PFSK-1 (cell line): ENCODE measurements around the gene PREPL.

Source experiments
- FOXP2 ChIP-seq: optimal IDR thresholded peaks from 2 replicates; pipeline ENCODE3; 2011; ENCODE audit warnings: borderline replicate concordance, control low read depth, inconsistent platforms; ENCODE audit not compliant: insufficient read depth; ENCODE audit errors: extremely low read length, extremely low read depth
- POLR2AphosphoS5 ChIP-seq: IDR thresholded peaks from 2 replicates; pipeline ENCODE4 v1.6.1; 2012; ENCODE audit warnings: low read depth, mild to moderate bottlenecking, control low read depth, low read length, moderate library complexity
- REST ChIP-seq, 2 experiments: IDR thresholded peaks; 2 replicates each; pipeline versions ENCODE4 v1.6.1 to v1.8.0; 2011 to 2012; ENCODE audit warnings: low read depth in 2 of 2, low read length in 2 of 2, control low read depth in 1 of 2, inconsistent platforms in 1 of 2, mild to moderate bottlenecking in 1 of 2, moderate library complexity in 1 of 2; ENCODE audit not compliant: insufficient read depth in 1 of 2
- SIN3A ChIP-seq: IDR thresholded peaks from 2 replicates; pipeline ENCODE4 v1.6.1; 2012; ENCODE audit warnings: mild to moderate bottlenecking, low read length, moderate library complexity, borderline replicate concordance; ENCODE audit not compliant: insufficient read depth
- TAF1 ChIP-seq: IDR thresholded peaks from 2 replicates; pipeline ENCODE4 v1.6.1; 2012; ENCODE audit warnings: low read length, control low read depth, borderline replicate concordance; ENCODE audit not compliant: insufficient read depth

GRCh38 chr2:44347526-44347925 is 13.8 kb downstream of the PREPL start:
- TF ChIP-seq TAF1 (no peak), SIN3A (no peak), POLR2AphosphoS5 (no peak), REST (IDR thresholded peaks at IDR 0.05; ENCODE audit: insufficient read depth in 1 of 2, low read depth in 2 of 2, low read length in 2 of 2) (no peak), FOXP2 (no peak)
